GM04504 (cell line): ENCODE measurements around the gene GTF2IRD1.
"Not testable (repeated sequence)": the region's sequence is repeated elsewhere in the genome, so short reads cannot be mapped to it uniquely, and the experiment has no call there.

ENCODE experiments used
- DNase-seq: peaks from one replicate; pipeline ENCODE4 v3.0.0-alpha.2; 2012; ENCODE audit warnings: low read depth

The GTF2IRD1 gene

GRCh38 chr7:74470504-74470903, 16.8 kb downstream of the GTF2IRD1 start:
- no peak for DNase-seq

- no peak for DNase-seq
Measured at GRCh38 chr7:74473116-74473515, 19.4 kb downstream of the GTF2IRD1 start.

- no peak for DNase-seq
Measured at GRCh38 chr7:74474271-74474865, 20.7 kb downstream of the GTF2IRD1 start.

- DNase-seq, result no peak
Measured at GRCh38 chr7:74475243-74475986, 21.7 kb downstream of the GTF2IRD1 start.

GRCh38 chr7:74475987-74476350, 22.3 kb downstream of the GTF2IRD1 start:
- no peak for DNase-seq

GRCh38 chr7:74476626-74477025, 22.9 kb downstream of the GTF2IRD1 start:
- no peak for DNase-seq

GRCh38 chr7:74478671-74479065, 25.0 kb downstream of the GTF2IRD1 start:
- DNase-seq, result no peak

- no peak for DNase-seq
Measured at GRCh38 chr7:74479066-74479781, 25.5 kb downstream of the GTF2IRD1 start.

GRCh38 chr7:74479961-74480829, 26.5 kb downstream of the GTF2IRD1 start:
- DNase-seq, result peak; percentile 81

GRCh38 chr7:74480861-74481417, 27.2 kb downstream of the GTF2IRD1 start:
- DNase-seq, result peak; percentile 53

GRCh38 chr7:74481458-74482196, 27.9 kb downstream of the GTF2IRD1 start:
- no peak for DNase-seq

GRCh38 chr7:74482197-74482467, 28.4 kb downstream of the GTF2IRD1 start:
- DNase-seq, result no peak

GRCh38 chr7:74482629-74483401, 29.1 kb downstream of the GTF2IRD1 start:
- DNase-seq, result peak; percentile 46

- peak; percentile 11 for DNase-seq
Measured at GRCh38 chr7:74483402-74484336, 30.0 kb downstream of the GTF2IRD1 start.

GRCh38 chr7:74485611-74486010, 31.9 kb downstream of the GTF2IRD1 start:
- no peak for DNase-seq

- DNase-seq, result not testable (repeated sequence)
Measured at GRCh38 chr7:74488518-74489030, 34.9 kb downstream of the GTF2IRD1 start.

- DNase-seq, result no peak
Measured at GRCh38 chr7:74489997-74490945, 36.6 kb downstream of the GTF2IRD1 start.

- not testable (repeated sequence) for DNase-seq
Measured at GRCh38 chr7:74491490-74491889, 37.8 kb downstream of the GTF2IRD1 start.
